Femur (tissue), 1 donor: ENCODE measurements around the gene PPM1E.
"Not testable (repeated sequence)": the region's sequence is repeated elsewhere in the genome, so short reads cannot be mapped to it uniquely, and the experiment has no call there.

Experiments
- DNase-seq: peaks from one replicate; pipeline ENCODE4 v3.0.0-alpha.2; 2017

Gene PPM1E

GRCh38 chr17:58755577-58756245 lies at the start of gene PPM1E:
TSS of gene PPM1E (plus strand) at chr17:58755854.
- peak; percentile 74 for DNase-seq

GRCh38 chr17:58706351-58707140 lies 49.1 kb upstream of the PPM1E start:
- DNase-seq = no peak

- no peak for DNase-seq
Measured at GRCh38 chr17:58710948-58711552, 44.6 kb upstream of the PPM1E start.

GRCh38 chr17:58722274-58722673 lies 33.4 kb upstream of the PPM1E start:
- DNase-seq = no peak

GRCh38 chr17:58722696-58723095 lies 33.0 kb upstream of the PPM1E start:
- no peak for DNase-seq

- no peak for DNase-seq
Measured at GRCh38 chr17:58728798-58729197, 26.9 kb upstream of the PPM1E start.

- no peak for DNase-seq
Measured at GRCh38 chr17:58730937-58731336, 24.7 kb upstream of the PPM1E start.

GRCh38 chr17:58734040-58734439 lies 21.6 kb upstream of the PPM1E start:
- no peak for DNase-seq

- DNase-seq = no peak
Measured at GRCh38 chr17:58734811-58735210, 20.8 kb upstream of the PPM1E start.

GRCh38 chr17:58741121-58741625 lies 14.5 kb upstream of the PPM1E start:
- DNase-seq = no peak

- no peak for DNase-seq
Measured at GRCh38 chr17:58747674-58748073, 8.0 kb upstream of the PPM1E start.

- DNase-seq = not testable (repeated sequence)
Measured at GRCh38 chr17:58749627-58750026, 6.0 kb upstream of the PPM1E start.

GRCh38 chr17:58753026-58753425 lies 2.6 kb upstream of the PPM1E start:
- no peak for DNase-seq

- no peak for DNase-seq
Measured at GRCh38 chr17:58755269-58755576, 431 bp upstream of the PPM1E start.

GRCh38 chr17:58756246-58757161 lies 850 bp downstream of the PPM1E start:
- peak; percentile 23 for DNase-seq

GRCh38 chr17:58757162-58757613 lies 1.5 kb downstream of the PPM1E start:
- no peak for DNase-seq

GRCh38 chr17:58758890-58759289 lies 3.2 kb downstream of the PPM1E start:
- no peak for DNase-seq

GRCh38 chr17:58759522-58759921 lies 3.9 kb downstream of the PPM1E start:
- no peak for DNase-seq

- DNase-seq = no peak
Measured at GRCh38 chr17:58760248-58760647, 4.6 kb downstream of the PPM1E start.

- DNase-seq = no peak
Measured at GRCh38 chr17:58763263-58763662, 7.6 kb downstream of the PPM1E start.

- no peak for DNase-seq
Measured at GRCh38 chr17:58764373-58764772, 8.7 kb downstream of the PPM1E start.

- DNase-seq = not testable (repeated sequence)
Measured at GRCh38 chr17:58778482-58778881, 22.8 kb downstream of the PPM1E start.

GRCh38 chr17:58779446-58779845 lies 23.8 kb downstream of the PPM1E start:
- no peak for DNase-seq
